Suppressor macrophage (primary cell): Measurements from ENCODE around the gene PLEKHH3.

Experiments
- DNase-seq, 4 experiments: peaks; one replicate each; pipeline ENCODE4 v3.0.0-alpha.2; 2020 to 2022

PLEKHH3 gene

GRCh38 chr17:42685831-42686230 lies 9.0 kb upstream of the PLEKHH3 start:
- DNase-seq, result no peak

- DNase-seq, result no peak
Measured at GRCh38 chr17:42684929-42685556, 8.2 kb upstream of the PLEKHH3 start.

GRCh38 chr17:42683407-42684034 lies 6.7 kb upstream of the PLEKHH3 start:
- DNase-seq, result no peak

- DNase-seq, result peak in 3 of 4 experiments; percentile 35 to 56 (median 42)
Measured at GRCh38 chr17:42682722-42683403, 6.1 kb upstream of the PLEKHH3 start.

- DNase-seq, result peak; percentile 31 to 76 (median 57)
Measured at GRCh38 chr17:42681976-42682721, 5.4 kb upstream of the PLEKHH3 start, which contains the start of gene CNTNAP1. Gene CNTNAP1, plus strand, starts transcription at chr17:42682531. Its CDS starts 299 bp downstream, at chr17:42682830.

GRCh38 chr17:42680331-42680808 lies 3.6 kb upstream of the PLEKHH3 start:
- no peak for DNase-seq

- DNase-seq, result peak; percentile 81 to 94 (median 88)
Measured at GRCh38 chr17:42679492-42680330, 2.9 kb upstream of the PLEKHH3 start.

- DNase-seq, result peak; percentile 46 to 66 (median 61)
Measured at GRCh38 chr17:42678951-42679491, 2.2 kb upstream of the PLEKHH3 start.

GRCh38 chr17:42677921-42678781 lies 1.4 kb upstream of the PLEKHH3 start:
- peak; percentile 87 to 93 (median 91) for DNase-seq

GRCh38 chr17:42677012-42677857 lies 441 bp upstream of the PLEKHH3 start:
- peak; percentile 99 to 100 (median 100) for DNase-seq

- peak in 3 of 4 experiments; percentile 20 to 52 (median 34) for DNase-seq
Measured at GRCh38 chr17:42675965-42676423, 800 bp downstream of the PLEKHH3 start.

GRCh38 chr17:42675348-42675964 lies 1.3 kb downstream of the PLEKHH3 start:
- no peak for DNase-seq

- DNase-seq, result no peak
Measured at GRCh38 chr17:42674755-42675347, 1.9 kb downstream of the PLEKHH3 start.

- peak in 3 of 4 experiments; percentile 37 to 58 (median 43) for DNase-seq
Measured at GRCh38 chr17:42673885-42674754, 2.7 kb downstream of the PLEKHH3 start.

GRCh38 chr17:42673266-42673884 lies 3.4 kb downstream of the PLEKHH3 start:
- DNase-seq, result no peak

- no peak for DNase-seq
Measured at GRCh38 chr17:42672038-42672437, 4.8 kb downstream of the PLEKHH3 start.
